SH-SY5Y (cell line): ENCODE results near the gene TMEM184B.

ENCODE experiments used
- GATA2 ChIP-seq: IDR thresholded peaks from 2 replicates; pipeline ENCODE4 v1.6.1; 2011; ENCODE audit warnings: mild to moderate bottlenecking, low read depth, low read length
- GATA3 ChIP-seq: IDR thresholded peaks from 2 replicates; pipeline ENCODE4 v1.6.1; 2011; ENCODE audit warnings: low read depth, mild to moderate bottlenecking, low read length, moderate library complexity

TMEM184B gene

DNA sequence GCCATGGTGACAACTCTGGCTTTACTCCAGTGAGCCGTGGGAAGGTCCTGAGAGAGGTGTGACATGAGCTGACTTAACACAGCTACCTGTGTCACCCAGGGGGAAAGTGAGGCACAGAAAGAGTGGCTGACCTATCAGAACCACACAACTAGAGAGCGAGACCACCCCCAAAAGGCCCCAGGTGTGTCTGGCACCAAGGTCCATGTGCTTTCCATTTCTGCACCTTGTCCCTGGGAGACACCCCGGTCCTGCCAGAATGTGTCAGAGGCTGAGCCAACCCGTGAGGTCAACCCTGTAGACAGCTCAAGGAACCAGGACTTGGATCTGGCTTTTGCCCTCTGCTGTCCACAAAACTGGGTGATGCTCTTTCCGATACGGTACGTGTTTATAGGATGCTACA, 61.3 kb downstream of the TMEM184B start:
- no peak for TF ChIP-seq GATA3
- no peak for TF ChIP-seq GATA2

GRCh38 chr22:38208551-38208968, 64.2 kb downstream of the TMEM184B start:
- TF ChIP-seq GATA3, result no peak

DNA sequence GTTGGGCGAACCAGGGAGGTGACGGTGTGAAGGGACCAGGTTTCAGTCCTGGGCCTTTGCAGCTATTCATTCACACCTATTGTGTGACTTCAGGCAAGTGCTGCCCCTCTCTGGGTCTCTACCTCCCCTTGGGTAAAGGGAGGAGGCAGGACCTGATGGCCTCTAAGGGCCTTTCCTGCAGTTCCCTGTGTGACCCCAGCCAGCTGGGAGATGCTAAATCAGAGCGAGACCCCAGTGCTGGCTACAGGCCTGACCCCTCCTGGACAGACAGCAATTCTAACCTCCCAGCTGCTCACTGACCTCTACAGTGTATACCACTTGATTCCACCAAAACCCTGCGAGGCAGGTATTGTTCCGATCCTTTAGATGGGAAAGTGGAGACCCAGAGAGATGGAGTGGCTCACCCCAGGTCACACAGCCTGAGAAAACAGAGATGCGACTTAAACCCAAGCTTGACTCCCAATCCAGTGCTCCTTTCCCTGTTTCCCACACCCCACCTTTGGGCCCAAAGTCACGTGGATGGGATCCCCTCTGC, 64.8 kb downstream of the TMEM184B start:
- TF ChIP-seq GATA3 (no peak), GATA2 (no peak)

DNA sequence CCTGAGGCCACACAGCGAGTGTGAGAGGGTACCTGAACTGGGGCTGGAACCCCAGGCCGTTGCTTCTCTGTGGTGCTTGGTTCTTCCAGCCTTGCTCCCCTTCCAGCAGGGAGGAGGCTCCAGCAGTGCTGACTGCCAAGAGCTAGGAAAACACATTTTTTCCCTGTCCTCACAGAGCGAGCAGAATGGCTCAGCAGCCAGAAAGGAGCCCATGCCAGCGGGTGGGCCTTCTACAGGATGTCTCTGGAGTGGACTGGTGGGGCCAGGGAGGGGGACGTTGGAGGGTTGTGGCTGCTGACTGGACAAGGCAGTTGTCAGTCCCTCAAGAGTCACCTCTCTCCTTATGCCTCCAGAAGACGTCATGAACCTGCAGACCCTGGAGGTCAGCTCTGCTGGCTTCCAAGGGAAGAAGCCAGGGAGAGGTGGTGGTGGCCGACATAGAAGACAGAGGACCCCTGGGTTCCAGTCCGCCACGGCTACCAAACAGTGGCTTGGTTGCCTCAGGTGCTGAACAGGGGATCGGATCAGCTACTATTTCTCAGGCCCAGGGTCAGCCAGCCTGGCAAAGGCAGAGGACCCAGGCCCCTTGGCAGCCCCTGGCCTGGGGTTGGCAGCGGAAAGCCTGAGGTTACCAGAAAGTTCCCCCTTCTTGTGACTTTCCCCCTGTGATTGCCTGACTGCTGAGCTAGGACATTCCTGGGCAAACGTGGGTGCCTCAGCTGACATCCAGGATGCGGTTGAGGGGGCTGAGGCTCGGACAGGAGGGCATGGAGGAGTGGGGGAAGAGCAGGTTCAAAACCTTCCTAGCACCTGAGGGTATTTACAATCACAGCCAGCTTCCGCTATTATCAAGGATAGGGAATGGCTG, 67.3 kb downstream of the TMEM184B start:
- no peak for TF ChIP-seq GATA3
- TF ChIP-seq GATA2, result no peak

DNA sequence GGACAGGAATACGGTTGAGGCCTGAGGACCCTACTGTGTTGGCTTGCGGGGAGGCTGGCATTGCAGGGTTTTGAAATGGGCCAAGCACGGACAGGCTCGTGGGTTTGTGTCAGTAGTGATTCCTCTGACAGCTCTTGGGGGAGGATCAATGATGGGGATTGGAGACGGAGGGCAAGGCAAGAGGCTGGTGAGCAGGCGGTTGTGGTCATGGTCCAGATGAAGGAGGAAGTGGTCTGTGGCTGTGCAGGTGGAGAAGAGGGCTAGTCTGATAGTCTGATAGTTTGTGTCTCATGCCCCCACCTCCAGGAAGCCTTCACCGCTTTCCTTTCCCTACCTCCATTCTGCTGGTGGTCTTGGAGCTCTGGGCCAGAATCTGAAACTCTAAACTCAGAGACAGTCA, 68.0 kb downstream of the TMEM184B start:
- TF ChIP-seq GATA2 (no peak), GATA3 (no peak)

- TF ChIP-seq GATA2 (no peak), GATA3 (no peak)
Observed at GRCh38 chr22:38203855-38204514, 68.8 kb downstream of the TMEM184B start.

GRCh38 chr22:38203090-38203810, 69.6 kb downstream of the TMEM184B start:
- TF ChIP-seq GATA2, result no peak
- no peak for TF ChIP-seq GATA3

DNA sequence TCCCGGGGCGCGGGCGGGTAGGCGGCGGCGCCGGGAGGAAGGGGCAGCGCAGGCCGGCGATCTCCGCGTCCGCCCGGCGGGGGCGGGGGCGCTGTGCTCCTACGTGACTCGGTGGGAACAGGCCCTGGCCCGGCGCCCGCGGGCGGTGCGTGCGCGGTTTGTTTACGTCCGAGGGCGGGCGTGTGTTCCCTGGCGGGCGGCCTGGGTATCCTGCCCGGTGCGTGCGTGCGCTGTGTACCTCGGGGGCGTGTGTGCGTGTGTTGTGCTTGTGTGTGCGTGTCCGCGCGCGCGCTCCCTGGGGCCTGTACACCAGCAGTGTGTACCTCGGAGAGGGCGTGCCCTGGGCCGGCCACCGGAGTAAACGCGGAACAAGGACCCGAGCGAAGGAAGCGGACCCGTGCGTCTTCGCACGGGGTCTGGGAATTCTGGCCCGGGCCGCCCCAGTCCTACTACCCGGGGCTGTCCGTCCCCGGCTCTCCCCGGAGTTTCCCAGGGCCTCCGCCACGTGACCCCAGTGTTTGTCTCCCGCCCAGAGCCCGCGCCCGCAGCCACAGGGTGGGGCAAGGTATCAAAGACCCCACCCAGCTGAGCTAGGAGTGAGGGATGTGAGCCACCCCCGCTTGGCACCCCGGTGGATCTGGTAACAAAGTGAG, 70.2 kb downstream of the TMEM184B start:
- no peak for TF ChIP-seq GATA3
- TF ChIP-seq GATA2, result no peak

- TF ChIP-seq GATA2, result no peak
Observed at GRCh38 chr22:38201711-38202436, 70.9 kb downstream of the TMEM184B start, which contains the start of gene MAFF. MAFF (plus strand) TSS chr22:38201994; CDS start chr22:38213854, 11,860 bp downstream.

DNA sequence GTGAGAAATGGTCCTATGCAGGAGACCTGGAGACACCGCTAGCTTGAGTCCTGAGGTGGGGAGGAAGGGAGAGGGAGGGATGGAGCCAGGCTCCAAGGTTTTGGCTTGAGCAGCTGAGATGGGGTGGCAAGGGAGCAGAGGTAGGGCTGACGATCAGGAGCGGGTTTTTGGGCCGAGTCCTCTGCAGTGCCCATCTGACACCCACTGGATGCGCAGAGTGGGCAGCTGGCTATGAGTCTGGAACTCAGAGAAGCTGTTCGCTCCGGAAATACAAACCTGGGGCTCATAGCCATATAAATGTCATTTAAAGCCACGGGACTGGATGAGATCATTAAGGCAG, 71.5 kb downstream of the TMEM184B start:
- no peak for TF ChIP-seq GATA2

DNA sequence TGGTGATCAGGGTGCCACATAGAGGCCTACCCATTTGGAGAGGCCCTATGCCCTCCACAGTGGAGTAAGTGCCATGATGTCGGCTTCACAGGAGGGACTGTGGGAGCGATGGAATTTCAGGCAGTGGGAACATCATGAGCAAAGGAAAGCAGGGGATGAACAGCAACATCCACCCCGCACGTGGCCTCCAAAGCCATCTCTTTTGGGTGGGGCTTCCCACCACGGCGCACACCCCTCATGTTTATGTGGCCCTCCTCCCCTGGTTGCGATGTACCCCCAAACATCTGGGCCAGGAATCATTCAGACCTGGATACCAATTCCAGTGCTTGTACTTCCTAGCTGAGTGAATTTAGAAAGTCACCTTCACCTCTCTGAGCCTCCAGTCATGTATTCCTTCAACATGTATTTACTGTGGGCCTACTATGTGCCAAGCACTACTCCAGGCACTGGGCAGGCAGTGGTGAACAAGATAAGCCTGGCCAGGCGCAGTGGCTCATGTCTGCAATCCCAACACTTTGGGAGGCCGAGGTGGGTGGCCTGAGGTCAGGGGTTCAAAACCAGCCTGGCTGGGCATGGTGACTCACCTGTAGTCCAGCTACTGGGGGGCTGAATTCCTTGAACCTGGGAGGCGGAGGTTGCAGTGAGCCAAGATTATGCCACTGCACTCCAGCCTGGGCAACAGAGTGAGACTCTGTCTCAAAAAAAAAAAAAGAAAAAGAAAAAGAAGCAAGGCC, 72.8 kb downstream of the TMEM184B start:
- TF ChIP-seq GATA3 (no peak), GATA2 (no peak)

DNA sequence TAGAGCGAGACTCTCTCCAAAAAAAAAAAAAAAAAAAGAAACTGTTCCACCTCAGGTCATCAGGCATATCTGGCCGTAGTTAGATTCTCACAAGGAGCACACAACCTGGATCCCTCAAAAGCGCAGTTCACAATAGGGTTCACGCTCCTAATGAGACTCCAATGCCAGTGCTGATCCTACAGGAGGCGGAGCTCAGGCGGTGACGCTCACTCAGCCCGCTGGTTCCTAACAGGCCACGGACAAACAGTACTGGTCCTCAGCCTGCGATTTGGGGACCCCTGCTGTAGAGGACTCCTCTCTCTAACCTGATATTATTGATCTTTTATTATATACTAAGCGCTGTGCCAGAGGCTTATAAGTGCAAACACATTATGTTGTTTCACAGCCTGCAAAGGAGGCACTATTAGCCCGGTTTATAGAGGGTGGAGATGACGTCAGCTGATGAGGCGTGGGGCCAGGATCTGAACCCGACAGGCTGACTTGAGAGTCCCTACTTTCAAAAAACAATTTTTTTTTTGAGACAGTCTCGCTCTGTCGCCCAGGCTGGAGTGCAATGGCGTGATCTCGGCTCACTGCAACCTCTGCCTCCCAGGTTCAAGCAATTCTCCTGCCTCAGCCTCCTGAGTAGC, 75.9 kb downstream of the TMEM184B start:
- TF ChIP-seq GATA2 (no peak), GATA3 (no peak)

DNA sequence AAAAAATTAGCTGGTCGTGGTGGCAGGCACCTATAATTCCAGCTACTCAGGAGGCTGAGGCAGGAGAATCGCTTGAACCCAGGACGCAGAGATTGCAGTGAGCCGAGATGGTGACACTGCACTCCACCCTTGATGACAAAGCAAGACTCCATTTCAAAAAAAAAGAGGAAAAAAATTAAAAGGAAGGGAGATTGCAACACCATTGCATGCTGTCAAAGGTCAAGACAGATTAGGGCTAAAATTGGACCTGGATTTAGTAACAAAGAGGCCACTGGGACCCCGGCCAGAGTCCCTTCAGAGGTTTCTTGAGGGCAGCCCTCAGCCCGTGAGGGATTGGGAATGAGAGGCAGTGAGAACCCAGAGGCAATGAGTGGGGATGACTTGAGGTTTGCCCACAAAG, 79.2 kb downstream of the TMEM184B start:
- TF ChIP-seq GATA3 (no peak), GATA2 (no peak)
